ENCODE results near the gene PRC1.
"Not testable (repeated sequence)": the region's sequence is repeated elsewhere in the genome, so short reads cannot be mapped to it uniquely, and the experiment has no call there.

PRC1 gene

DNA sequence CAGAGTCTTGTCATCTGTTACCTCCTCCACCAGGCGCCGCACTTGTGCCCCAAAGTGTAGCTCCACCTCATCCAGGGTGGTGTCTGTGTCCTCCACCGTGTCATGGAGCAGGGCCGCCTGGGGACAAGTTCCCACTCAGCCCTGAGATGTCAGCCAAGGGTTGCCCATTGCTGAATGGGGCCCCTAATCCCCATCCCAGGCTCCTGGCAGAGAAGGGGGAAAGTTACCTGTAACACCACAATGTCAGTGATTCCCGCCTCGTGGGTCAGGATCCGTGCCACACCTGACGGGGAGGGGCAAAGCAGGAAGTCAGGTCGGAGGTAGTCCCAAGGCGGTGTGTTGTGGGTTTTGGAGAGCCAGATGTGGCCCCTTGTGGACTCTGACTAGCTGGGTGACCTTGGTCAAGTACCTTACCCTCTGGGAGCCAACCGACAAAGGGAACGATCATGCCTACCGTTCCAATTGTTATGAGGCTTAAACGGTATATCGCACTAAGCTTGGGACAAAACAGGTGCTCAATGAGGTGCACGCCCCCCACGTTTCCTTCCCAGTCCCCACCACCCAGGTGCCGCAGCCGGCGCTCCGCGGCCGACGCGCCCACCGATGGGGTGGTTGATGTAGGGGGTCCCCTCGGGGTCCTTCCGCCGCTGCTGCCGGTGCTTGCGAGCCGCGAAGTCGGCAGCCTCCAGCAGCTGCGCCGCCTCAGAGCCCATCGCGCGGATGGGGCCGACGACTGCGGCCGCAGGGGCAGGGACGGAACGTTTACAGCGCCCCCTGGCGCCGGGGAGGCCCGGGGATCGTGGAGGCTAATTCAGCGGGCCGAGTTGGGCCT lies 62.3 kb downstream of the PRC1 start, which contains the start of gene HDDC3:
TSS of gene HDDC3 (minus strand) at position 722 of the 832 bp plus-strand sequence. CDS start at position 713, 9 bp downstream.
- peak; percentile 94 for TF ChIP-seq CTCF (IDR thresholded peaks at IDR 0.05; ENCODE audit: borderline replicate concordance, control extremely low read depth, extremely low read depth, insufficient read depth, missing control alignments)
- in situ Hi-C loops (cut with MboI; ENCODE audit: low sequenced_read_pairs, unreplicated experiment) = no loop called here
- peak; percentile 90 for DNase-seq (ENCODE audit: low spot score)

DNA sequence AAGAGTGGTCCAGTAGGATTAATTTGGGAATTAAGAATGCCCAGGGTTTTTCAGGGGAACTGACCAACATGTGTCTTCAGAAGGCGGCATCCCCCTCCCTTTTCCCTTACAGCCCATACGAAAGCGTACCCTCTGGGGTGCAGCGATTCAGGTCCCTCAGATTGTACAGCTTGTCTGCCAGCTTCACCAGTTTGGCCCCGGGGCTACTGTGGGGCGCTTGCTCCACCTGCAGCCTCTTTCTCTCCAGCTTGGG lies 62.8 kb downstream of the PRC1 start:
- no peak for TF ChIP-seq CTCF (IDR thresholded peaks at IDR 0.05; ENCODE audit: borderline replicate concordance, control extremely low read depth, extremely low read depth, insufficient read depth, missing control alignments)
- no peak for DNase-seq (ENCODE audit: low spot score)
- in situ Hi-C loops (cut with MboI; ENCODE audit: low sequenced_read_pairs, unreplicated experiment) = no loop called here

DNA sequence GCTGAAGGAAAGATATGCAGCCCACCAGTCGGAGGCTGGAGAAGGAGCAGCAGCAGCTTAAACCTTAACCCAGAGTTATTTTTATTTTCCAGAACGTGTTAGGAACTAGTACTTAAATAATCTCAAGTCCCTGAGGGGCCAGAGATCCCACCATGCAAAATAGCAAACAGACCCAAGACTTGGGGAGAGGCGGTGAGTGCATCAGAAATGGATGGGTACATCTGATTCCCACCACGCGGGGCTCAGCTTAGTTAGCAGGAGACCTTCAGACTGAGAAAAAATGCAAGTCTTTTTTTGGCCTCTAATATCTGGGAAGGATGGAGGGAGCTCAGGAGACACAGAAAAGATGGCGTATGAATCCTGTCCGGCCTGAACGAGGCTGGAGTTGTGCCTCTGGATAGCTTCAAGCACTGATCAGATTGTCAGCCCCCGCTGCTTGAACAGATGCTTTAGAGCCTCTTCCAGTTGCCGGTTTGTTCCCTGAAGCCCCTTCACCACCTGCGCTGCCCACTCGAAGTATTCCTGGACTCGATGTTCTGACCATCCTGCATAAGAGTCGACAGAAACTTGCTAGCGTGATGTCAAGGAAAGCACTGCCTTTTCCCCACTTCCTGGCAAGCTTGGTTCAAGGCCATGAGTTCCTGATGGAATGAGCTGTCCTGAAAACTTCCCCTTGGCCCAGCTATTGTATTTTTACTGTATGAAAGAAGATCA lies 63.3 kb downstream of the PRC1 start:
- in situ Hi-C loops (cut with MboI; ENCODE audit: low sequenced_read_pairs, unreplicated experiment) = no loop called here
- DNase-seq (ENCODE audit: low spot score) = no peak
- TF ChIP-seq CTCF (IDR thresholded peaks at IDR 0.05; ENCODE audit: borderline replicate concordance, control extremely low read depth, extremely low read depth, insufficient read depth, missing control alignments) = no peak

DNA sequence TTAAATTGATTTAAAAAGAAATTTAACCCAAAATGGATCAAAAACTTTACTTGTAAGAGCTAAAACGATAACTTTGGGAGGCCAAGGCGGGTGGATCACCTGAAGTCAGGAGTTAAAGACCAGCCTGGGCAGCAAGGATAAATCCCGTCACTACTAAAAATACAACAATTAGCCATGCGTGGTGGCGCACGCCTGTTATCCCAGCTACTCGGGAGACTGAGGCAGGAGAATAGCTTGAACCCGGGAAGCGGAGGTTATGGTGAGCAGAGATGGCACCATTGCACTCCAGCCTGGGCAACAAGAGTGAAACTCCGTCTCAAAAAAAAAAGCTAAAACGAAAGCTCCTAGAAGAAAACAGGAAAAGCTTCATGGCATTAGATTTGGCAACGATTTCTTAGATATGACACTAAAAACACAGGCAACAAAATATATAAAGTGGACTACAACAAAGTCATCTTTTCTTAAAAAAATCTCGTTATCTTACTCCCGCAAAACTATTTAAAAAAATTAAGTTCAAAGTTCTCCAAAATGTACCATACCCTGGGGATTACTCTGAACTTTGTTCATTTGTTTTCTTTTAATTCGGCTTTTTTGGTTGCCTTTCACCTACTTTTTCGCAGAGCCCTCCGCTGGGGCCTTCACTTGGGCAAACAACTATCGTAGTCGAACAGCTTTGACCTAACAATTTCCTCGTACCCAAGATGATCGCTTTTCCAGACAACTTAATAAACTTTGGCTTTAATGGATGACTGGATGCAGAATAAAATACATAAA lies 64.9 kb downstream of the PRC1 start:
- TF ChIP-seq CTCF (IDR thresholded peaks at IDR 0.05; ENCODE audit: borderline replicate concordance, control extremely low read depth, extremely low read depth, insufficient read depth, missing control alignments) = no peak
- in situ Hi-C loops (cut with MboI; ENCODE audit: low sequenced_read_pairs, unreplicated experiment) = no loop called here
- DNase-seq (ENCODE audit: low spot score) = no peak

GRCh38 chr15:90928106-90928505 lies 66.2 kb downstream of the PRC1 start:
- in situ Hi-C loops (cut with MboI; ENCODE audit: low sequenced_read_pairs, unreplicated experiment); DNase-seq (ENCODE audit: low spot score): not testable (repeated sequence)

GRCh38 chr15:90926766-90927165 lies 67.6 kb downstream of the PRC1 start:
- in situ Hi-C loops (cut with MboI; ENCODE audit: low sequenced_read_pairs, unreplicated experiment); DNase-seq (ENCODE audit: low spot score): not testable (repeated sequence)

- TF ChIP-seq CTCF (IDR thresholded peaks at IDR 0.05; ENCODE audit: borderline replicate concordance, control extremely low read depth, extremely low read depth, insufficient read depth, missing control alignments) = no peak
- DNase-seq (ENCODE audit: low spot score) = peak; percentile 82
- in situ Hi-C loops (cut with MboI; ENCODE audit: low sequenced_read_pairs, unreplicated experiment) = no loop called here
Measured at GRCh38 chr15:90924375-90924774, 70.0 kb downstream of the PRC1 start.

- in situ Hi-C loops (cut with MboI; ENCODE audit: low sequenced_read_pairs, unreplicated experiment) = not testable (repeated sequence)
- peak; percentile 72 for DNase-seq (ENCODE audit: low spot score)
Measured at GRCh38 chr15:90922712-90923322, 71.5 kb downstream of the PRC1 start.
